HUES6 (cell line): ENCODE results near the gene ENO1.
"Not testable (repeated sequence)": the region's sequence is repeated elsewhere in the genome, so short reads cannot be mapped to it uniquely, and the experiment has no call there.

ENCODE experiments used
- H3K27ac ChIP-seq: 2 replicates; pipeline ENCODE4 v1.7.0; 2013; ENCODE audit warnings: low read depth, mild to moderate bottlenecking, low read length, inconsistent platforms
- H3K27me3 ChIP-seq: 2 replicates; pipeline ENCODE4 v1.6.1; 2013; ENCODE audit warnings: low read length; ENCODE audit not compliant: control insufficient read depth, insufficient read depth
- H3K36me3 ChIP-seq: 2 replicates; pipeline ENCODE4 v1.6.1; 2013; ENCODE audit warnings: low read length; ENCODE audit not compliant: control insufficient read depth, insufficient read depth
- H3K4me1 ChIP-seq: 2 replicates; pipeline ENCODE4 v1.6.1; 2013; ENCODE audit warnings: low read length; ENCODE audit not compliant: control insufficient read depth, insufficient read depth
- H3K4me3 ChIP-seq: 2 replicates; pipeline ENCODE4 v1.5.1; 2013; ENCODE audit warnings: low read depth, low read length
- H3K9ac ChIP-seq: one replicate; pipeline ENCODE4 v1.6.1; 2013; ENCODE audit warnings: mild to moderate bottlenecking, low read length
- H3K9me3 ChIP-seq: 2 replicates; pipeline ENCODE4 v1.6.1; 2013; ENCODE audit warnings: low read depth, low read length; ENCODE audit not compliant: control insufficient read depth, insufficient read depth

The ENO1 gene

DNA sequence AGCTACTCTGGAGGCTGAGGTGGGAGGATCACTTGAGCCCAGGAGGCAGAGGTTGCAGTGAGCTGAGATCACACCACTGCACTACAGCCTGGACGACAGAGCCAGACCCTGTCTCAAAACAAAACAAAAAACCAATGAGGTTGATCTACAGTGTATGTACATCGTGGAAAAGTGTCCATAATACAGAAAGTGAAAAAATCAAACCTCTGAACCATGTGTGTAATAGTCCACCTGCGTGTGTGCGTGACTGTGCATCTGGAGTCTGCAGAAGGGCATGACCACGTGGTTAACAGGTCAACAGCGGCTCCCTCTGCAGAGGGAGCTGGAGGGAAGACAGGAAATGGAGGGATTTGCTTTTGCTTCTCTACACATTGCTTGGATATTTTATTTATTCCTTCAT is 32.4 kb upstream of the ENO1 start:
- H3K27me3 ChIP-seq = no peaks in the 10 kb centered on the region
- no peaks in the 10 kb centered on the region for H3K36me3 ChIP-seq
- H3K27ac ChIP-seq = no peak overlapping the region
- H3K9ac ChIP-seq = no peak overlapping the region
- H3K4me1 ChIP-seq = peaks cover 26% of the 10 kb centered on the region
- H3K9me3 ChIP-seq = peaks cover 9% of the 10 kb centered on the region; the same call in 1 of the 2 replicates
- no peak overlapping the region for H3K4me3 ChIP-seq

DNA sequence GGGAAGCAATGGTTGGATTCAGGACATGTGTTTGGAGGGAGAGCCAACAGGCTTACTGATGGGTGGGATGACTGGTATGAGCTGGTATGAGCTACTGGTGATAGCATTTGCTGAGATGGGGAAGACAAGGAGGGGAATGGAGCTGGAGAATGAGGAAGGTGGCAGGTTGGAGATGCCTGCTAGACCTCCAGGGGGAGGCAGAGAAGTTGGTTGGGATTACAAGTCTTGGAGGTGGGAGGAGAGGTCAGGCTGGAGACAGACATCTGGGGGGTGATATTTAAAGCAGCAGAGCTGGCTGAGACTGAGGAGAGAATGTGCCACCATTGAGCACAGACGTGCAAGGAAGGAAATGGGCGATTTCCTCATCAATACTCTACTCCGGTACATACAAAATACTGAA is 31.8 kb upstream of the ENO1 start:
- peaks cover 20% of the 10 kb centered on the region for H3K4me1 ChIP-seq
- H3K9ac ChIP-seq = no peak overlapping the region
- H3K36me3 ChIP-seq = no peaks in the 10 kb centered on the region
- peaks cover 9% of the 10 kb centered on the region; the same call in 1 of the 2 replicates for H3K9me3 ChIP-seq
- H3K4me3 ChIP-seq = no peak overlapping the region
- H3K27me3 ChIP-seq = no peaks in the 10 kb centered on the region
- H3K27ac ChIP-seq = no peak overlapping the region

DNA sequence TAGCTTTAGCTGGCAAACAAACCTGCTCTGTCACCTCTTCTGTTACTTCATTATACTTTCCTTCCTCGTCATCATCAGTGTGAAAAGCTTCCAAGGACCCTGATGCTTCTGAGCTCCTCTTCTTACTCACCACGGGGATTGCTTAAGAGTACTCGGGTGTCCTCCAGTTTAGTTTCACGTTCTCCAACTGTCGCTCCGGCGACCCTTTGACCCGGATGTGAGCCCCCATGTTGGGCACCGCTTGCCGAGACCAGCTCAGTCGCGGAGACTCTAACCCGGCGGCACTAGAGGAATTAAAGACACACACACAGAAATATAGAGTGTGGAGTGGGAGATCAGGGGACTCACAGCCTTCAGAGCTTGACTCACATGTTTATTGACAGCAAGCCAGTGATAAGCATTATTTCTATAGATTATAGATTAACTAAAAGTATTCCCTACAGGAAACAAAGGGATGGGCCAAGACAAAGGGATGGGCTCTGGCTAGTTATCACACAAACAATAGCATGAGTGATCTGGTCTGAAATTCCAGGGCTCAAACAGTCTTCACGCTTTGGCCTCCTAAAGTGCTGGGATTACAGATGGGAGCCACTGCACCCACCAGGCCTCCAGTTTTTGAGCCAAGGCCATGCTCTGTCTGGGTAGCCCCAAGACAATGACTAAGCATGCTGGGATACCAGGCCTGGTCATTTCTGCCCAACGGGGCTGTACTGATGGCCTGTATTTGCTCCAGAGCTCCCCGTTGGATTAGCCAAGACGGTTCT is 30.1 kb upstream of the ENO1 start:
- Histone ChIP-seq H3K27me3 (no peaks in the 10 kb centered on the region), H3K9ac (no peak overlapping the region), H3K4me3 (no peak overlapping the region), H3K36me3 (no peaks in the 10 kb centered on the region), H3K27ac (no peak overlapping the region), H3K9me3 (peaks cover 9% of the 10 kb centered on the region; the same call in 1 of the 2 replicates), H3K4me1 (peaks cover 16% of the 10 kb centered on the region)

DNA sequence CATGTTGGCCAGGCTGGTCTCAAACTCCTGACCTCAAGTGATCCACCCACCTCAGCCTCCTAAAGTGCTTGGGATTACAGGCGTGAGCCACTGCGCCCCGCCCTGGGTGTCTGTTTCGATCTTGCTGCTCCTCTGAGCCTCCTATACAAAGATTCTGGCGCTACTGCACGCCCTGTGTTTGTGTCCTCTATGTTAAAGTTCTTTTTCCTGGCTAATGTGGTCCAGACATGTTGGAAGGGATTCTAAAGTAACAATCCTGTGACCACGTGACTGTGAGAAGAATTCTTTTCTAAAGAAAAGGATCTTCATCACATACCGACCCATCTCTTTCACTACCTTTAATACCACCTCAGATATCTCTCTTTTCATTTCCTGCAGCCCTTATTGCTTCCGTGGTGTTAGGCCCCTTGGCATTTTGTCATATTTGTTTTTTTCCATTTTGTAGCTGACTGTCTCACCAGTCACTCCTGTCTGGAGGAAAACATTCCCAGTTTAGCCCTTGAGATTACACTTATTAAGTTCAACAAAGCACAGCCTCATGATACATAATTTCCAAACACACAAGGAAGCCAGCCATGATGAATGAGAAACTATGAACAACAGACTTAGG is 27.2 kb upstream of the ENO1 start:
- no peak overlapping the region for H3K9ac ChIP-seq
- H3K27ac ChIP-seq = no peak overlapping the region
- no peaks in the 10 kb centered on the region for H3K27me3 ChIP-seq
- H3K4me3 ChIP-seq = no peak overlapping the region
- peaks cover 18% of the 10 kb centered on the region for H3K4me1 ChIP-seq
- no peaks in the 10 kb centered on the region; the same call in 1 of the 2 replicates for H3K9me3 ChIP-seq
- no peaks in the 10 kb centered on the region for H3K36me3 ChIP-seq

DNA sequence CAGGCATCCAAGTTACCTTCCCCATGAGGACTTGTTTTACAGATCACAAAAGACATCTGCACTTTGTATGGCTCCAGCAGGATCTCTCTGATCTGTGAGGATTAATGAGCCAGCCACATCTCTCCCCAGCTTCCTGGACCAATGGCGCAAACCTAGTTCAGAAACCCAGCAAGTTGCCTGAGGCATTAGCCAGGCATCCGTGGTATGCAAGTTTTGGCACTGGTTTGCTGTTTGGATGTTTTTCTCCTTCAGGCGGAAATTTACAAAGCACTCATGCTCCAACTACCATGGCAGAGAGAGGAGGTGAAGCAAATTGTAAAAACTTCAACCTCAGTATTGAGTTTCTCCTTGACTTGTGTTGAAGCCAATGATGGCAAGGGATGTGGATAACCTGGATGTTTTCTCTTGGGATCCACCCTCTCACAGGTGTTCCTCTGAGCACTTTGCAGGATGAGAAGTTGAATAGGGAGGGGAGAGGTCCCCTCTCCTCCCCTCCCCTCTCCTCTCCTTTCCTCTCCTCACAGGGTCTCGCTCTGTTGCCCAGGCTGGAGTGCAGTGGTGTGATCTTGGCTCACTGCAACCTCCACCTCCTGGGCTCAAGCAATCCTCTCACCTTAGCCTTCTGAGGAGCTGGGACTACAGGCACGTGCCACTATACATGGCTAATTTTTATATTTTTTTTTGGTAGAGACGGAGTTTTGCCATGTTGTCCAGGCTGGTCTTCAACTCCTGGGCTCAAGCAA is 25.6 kb upstream of the ENO1 start:
- no peaks in the 10 kb centered on the region for H3K9me3 ChIP-seq
- H3K4me3 ChIP-seq = no peak overlapping the region
- H3K36me3 ChIP-seq = no peaks in the 10 kb centered on the region
- no peak overlapping the region for H3K9ac ChIP-seq
- H3K4me1 ChIP-seq = peaks cover 18% of the 10 kb centered on the region
- H3K27me3 ChIP-seq = no peaks in the 10 kb centered on the region
- no peak overlapping the region for H3K27ac ChIP-seq

DNA sequence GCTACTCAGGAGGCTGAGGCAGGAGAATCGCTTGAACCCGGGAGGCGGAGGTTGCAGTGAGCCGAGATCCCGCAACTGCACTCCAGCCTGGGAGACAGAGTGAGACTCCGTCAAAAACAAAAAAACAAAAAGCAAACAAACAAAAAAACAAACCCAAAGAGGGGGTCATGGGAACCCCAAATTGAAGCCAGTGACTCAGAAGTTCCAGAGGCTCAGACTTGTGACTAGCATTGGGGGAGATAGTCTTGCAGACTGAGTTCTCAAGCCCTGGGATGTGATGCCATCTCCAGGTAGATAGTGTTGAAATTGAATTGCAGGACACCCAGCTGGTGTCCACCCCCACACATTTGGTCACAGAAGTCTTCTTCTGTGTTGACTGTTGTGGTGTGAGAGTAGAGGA is 24.9 kb upstream of the ENO1 start:
- Histone ChIP-seq H3K9ac (no peak overlapping the region), H3K36me3 (no peaks in the 10 kb centered on the region), H3K4me3 (no peak overlapping the region), H3K27ac (no peak overlapping the region), H3K9me3 (0 out of 2 replicates have a peak, but pooled peaks cover 2% of the 10 kb centered on the region), H3K27me3 (no peaks in the 10 kb centered on the region), H3K4me1 (peaks cover 12% of the 10 kb centered on the region)

DNA sequence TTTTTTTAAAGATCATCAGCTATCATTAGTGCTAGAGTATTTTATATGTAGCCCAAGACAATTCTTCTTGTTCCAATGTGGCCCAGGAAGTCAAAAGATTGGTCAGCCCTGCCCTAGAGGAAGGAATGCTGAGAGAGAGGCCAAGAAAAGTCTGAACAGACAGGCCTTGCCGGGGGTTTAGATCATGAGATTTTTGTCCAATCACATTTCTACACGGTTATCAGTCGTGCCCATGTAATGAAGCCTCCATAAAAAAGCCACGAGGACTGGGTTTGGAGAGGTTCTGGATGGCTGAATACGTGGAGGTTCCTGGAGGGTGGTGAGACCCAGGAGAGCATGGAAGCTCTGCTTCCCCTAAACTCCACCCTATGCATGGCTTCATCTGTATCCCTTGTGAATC is 24.3 kb upstream of the ENO1 start:
- H3K4me1 ChIP-seq = peaks cover 9% of the 10 kb centered on the region; the same call in 1 of the 2 replicates
- no peak overlapping the region for H3K9ac ChIP-seq
- H3K27me3 ChIP-seq = no peaks in the 10 kb centered on the region
- 0 out of 2 replicates have a peak, but pooled peaks cover 6% of the 10 kb centered on the region for H3K9me3 ChIP-seq
- H3K36me3 ChIP-seq = no peaks in the 10 kb centered on the region
- no peak overlapping the region for H3K27ac ChIP-seq
- H3K4me3 ChIP-seq = no peak overlapping the region

DNA sequence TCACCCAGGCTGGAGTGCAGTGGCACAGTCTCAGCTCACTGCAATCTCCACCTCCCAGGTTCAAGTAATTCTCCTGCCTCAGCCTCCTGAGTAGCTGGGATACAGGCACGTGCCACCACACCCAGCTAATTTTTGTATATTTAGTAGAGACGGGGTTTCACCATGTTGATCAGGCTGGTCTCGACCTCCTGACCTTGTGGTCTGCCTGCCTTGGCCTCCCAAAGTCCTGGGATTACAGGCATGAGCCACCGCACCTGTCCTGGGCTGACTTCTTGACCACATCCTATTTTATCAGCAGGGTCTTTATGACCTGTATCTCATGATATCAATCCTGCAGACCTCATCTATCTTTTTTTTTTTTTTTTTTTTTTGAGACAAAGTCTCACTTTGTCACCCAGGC is 22.2 kb upstream of the ENO1 start:
- H3K36me3 ChIP-seq, H3K27ac ChIP-seq, H3K4me1 ChIP-seq, H3K9me3 ChIP-seq, H3K9ac ChIP-seq, H3K4me3 ChIP-seq, H3K27me3 ChIP-seq: not testable (repeated sequence)

DNA sequence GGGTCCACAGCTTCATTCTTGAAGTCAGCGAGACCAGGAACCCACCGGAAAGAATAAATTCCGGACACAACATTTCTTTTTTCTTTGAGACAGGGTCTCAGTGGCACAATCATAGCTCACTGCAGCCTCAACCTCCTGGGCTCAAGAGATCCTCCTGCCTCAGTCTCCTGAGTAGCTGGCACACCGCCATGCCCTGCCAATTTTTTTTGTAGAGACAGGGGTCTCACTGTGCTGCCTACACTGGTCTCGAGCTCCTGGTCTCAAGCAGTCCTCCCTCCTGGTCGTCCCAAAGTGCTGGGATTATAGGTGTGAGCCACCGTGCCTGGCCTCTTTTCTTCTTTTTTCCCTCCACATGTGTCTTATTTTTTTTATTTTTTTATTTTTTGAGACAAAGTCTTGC is 20.6 kb upstream of the ENO1 start:
- H3K36me3 ChIP-seq = no peaks in the 10 kb centered on the region
- no peak overlapping the region for H3K4me3 ChIP-seq
- 0 out of 2 replicates have a peak, but pooled peaks cover 6% of the 10 kb centered on the region for H3K9me3 ChIP-seq
- H3K9ac ChIP-seq = no peak overlapping the region
- peaks cover 7% of the 10 kb centered on the region; the same call in 1 of the 2 replicates for H3K4me1 ChIP-seq
- H3K27ac ChIP-seq = no peak overlapping the region
- no peaks in the 10 kb centered on the region for H3K27me3 ChIP-seq

DNA sequence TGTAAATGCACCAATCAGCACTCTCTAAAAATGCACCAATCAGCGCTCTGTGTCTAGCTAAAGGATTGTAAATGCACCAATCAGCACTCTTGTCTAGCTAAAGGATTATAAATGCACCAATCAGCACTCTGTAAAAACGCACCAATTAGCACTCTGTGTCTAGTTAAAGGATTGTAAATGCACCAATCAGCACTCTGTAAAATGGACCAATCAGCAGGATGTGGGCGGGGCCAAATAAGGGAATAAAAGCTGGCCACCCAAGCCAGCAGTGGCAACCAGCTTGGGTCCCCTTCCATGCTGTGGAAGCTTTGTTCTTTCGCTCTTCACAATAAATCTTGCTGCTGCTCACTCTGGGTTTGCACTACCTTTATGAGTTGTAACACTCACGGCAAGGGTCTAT is 19.9 kb upstream of the ENO1 start:
- H3K9ac ChIP-seq, H3K27ac ChIP-seq, H3K4me1 ChIP-seq, H3K36me3 ChIP-seq, H3K27me3 ChIP-seq, H3K9me3 ChIP-seq, H3K4me3 ChIP-seq: not testable (repeated sequence)

DNA sequence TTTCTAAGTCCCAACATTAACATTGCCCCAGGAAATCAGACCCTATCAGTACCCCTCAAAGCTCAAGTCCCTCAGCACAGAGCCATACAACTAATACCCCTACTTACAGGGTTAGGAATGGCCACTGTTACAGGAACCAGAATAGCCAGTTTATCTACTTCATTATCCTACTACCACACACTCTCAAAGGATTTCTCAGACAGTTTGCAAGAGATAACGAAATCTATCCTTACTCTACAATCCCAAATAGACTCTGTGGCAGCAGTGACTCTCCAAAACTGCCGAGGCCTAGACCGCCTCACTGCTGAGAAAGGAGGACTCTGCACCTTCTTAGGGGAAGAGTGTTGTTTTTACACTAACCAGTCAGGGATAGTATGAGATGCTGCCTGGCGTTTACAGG is 19.0 kb upstream of the ENO1 start:
- H3K9ac ChIP-seq, H3K36me3 ChIP-seq, H3K27me3 ChIP-seq, H3K4me1 ChIP-seq, H3K9me3 ChIP-seq, H3K4me3 ChIP-seq, H3K27ac ChIP-seq: not testable (repeated sequence)
